Activated CD8-positive, alpha-beta memory T cell treated with anti-CD3 and anti-CD28 coated beads for 24 hours (primary cell): ENCODE measurements around the gene ACSL1.
"Not testable (repeated sequence)": the region's sequence is repeated elsewhere in the genome, so short reads cannot be mapped to it uniquely, and the experiment has no call there.

Experiments
- DNase-seq: peaks from one replicate; pipeline ENCODE4 v3.0.0-alpha.2; 2020

ACSL1 gene

GRCh38 chr4:184751585-184751956, 74.2 kb downstream of the ACSL1 start:
- DNase-seq, result no peak

GRCh38 chr4:184750926-184751584, 74.7 kb downstream of the ACSL1 start:
- no peak for DNase-seq

- no peak for DNase-seq
These were observed 77.5 kb downstream of the ACSL1 start for GRCh38 chr4:184748251-184748652.

- no peak for DNase-seq
These were observed 78.5 kb downstream of the ACSL1 start for GRCh38 chr4:184747034-184747830.

GRCh38 chr4:184745831-184746795, 79.7 kb downstream of the ACSL1 start:
- DNase-seq, result peak; percentile 81

GRCh38 chr4:184744236-184744635, 81.5 kb downstream of the ACSL1 start:
- DNase-seq, result no peak

GRCh38 chr4:184743650-184744049, 82.1 kb downstream of the ACSL1 start:
- no peak for DNase-seq

- not testable (repeated sequence) for DNase-seq
These were observed 84.1 kb downstream of the ACSL1 start for GRCh38 chr4:184741651-184742050.

- DNase-seq, result no peak
These were observed 84.8 kb downstream of the ACSL1 start for GRCh38 chr4:184740980-184741391.

GRCh38 chr4:184739575-184739974, 86.2 kb downstream of the ACSL1 start:
- not testable (repeated sequence) for DNase-seq

GRCh38 chr4:184734758-184735157, 91.0 kb downstream of the ACSL1 start:
- DNase-seq, result no peak

GRCh38 chr4:184733654-184734524, 91.9 kb downstream of the ACSL1 start, which contains the start of gene CENPU:
TSS of gene CENPU (minus strand) at chr4:184734096. CDS start at chr4:184734062, 34 bp downstream.
- DNase-seq, result peak; percentile 98

- DNase-seq, result no peak
These were observed 93.6 kb downstream of the ACSL1 start for GRCh38 chr4:184732126-184732525.

GRCh38 chr4:184731056-184731455, 94.7 kb downstream of the ACSL1 start:
- no peak for DNase-seq

GRCh38 chr4:184729946-184730345, 95.8 kb downstream of the ACSL1 start:
- no peak for DNase-seq

GRCh38 chr4:184728858-184729257, 96.9 kb downstream of the ACSL1 start:
- DNase-seq, result no peak

GRCh38 chr4:184727430-184727829, 98.3 kb downstream of the ACSL1 start:
- DNase-seq, result no peak

- no peak for DNase-seq
These were observed 103.0 kb downstream of the ACSL1 start for GRCh38 chr4:184722798-184723197.

- no peak for DNase-seq
These were observed 104.5 kb downstream of the ACSL1 start for GRCh38 chr4:184721254-184721653.

- DNase-seq, result no peak
These were observed 106.4 kb downstream of the ACSL1 start for GRCh38 chr4:184719407-184719806.

GRCh38 chr4:184715526-184715925, 110.2 kb downstream of the ACSL1 start:
- DNase-seq, result no peak

- DNase-seq, result no peak
These were observed 111.9 kb downstream of the ACSL1 start for GRCh38 chr4:184713887-184714286.
